Breast epithelium (tissue), 3 donors: ENCODE results near the gene LYRM9.

Source experiments
- POLR2A ChIP-seq: fragments of 450-650 bp; IDR thresholded peaks from one replicate; pipeline ENCODE4 v1.6.1; 2016; ENCODE audit warnings: antibody characterized with exemption, mild to moderate bottlenecking, moderate library complexity
- POLR2AphosphoS5 ChIP-seq, 3 donors: sonication (generic); formaldehyde crosslinking; IDR thresholded peaks; one replicate each; pipeline ENCODE4 v1.6.1; 2017; ENCODE audit warnings: antibody characterized with exemption in 3 of 3
- TF ChIP-seq, protein P1 (sequence below), 3 donors: fragments of 450-650 bp; IDR thresholded peaks; one replicate each; pipeline ENCODE4 v1.5.1; 2016 to 2017; ENCODE audit warnings: antibody characterized with exemption in 3 of 3, mild to moderate bottlenecking in 3 of 3, moderate library complexity in 3 of 3

DNA sequence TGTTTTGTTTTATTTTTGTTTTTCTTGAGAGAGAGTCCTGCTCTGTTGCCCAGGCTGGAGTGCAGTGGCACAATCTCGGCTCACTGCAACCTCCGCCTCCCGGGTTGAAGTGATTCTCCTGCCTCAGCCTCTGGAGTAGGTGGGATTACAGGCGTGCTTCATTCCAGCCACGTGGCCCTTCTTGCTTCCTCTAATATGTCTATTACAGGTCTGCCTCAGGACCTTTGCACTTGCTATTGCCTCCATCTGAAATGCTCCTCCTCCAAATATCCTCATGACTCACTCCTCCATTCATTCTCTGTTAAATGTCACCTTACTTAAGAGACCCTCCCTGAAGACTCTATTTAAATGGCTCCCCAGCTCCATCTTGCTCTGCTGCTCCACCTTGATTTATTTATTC is 39.0 kb downstream of the LYRM9 start:
- TF ChIP-seq, protein P1, sequence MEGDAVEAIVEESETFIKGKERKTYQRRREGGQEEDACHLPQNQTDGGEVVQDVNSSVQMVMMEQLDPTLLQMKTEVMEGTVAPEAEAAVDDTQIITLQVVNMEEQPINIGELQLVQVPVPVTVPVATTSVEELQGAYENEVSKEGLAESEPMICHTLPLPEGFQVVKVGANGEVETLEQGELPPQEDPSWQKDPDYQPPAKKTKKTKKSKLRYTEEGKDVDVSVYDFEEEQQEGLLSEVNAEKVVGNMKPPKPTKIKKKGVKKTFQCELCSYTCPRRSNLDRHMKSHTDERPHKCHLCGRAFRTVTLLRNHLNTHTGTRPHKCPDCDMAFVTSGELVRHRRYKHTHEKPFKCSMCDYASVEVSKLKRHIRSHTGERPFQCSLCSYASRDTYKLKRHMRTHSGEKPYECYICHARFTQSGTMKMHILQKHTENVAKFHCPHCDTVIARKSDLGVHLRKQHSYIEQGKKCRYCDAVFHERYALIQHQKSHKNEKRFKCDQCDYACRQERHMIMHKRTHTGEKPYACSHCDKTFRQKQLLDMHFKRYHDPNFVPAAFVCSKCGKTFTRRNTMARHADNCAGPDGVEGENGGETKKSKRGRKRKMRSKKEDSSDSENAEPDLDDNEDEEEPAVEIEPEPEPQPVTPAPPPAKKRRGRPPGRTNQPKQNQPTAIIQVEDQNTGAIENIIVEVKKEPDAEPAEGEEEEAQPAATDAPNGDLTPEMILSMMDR (IDR thresholded peaks at IDR 0.05): no peak
- TF ChIP-seq POLR2A (no peak), POLR2AphosphoS5 (IDR thresholded peaks at IDR 0.05) (no peak)
